DLD1 (cell line): ENCODE data around the gene EFCAB8.
"Not testable (repeated sequence)": the region's sequence is repeated elsewhere in the genome, so short reads cannot be mapped to it uniquely, and the experiment has no call there.

Experiments
- in situ Hi-C: cut with HindIII; loops from 2 replicates; pipeline ENCODE4 v1.10.0; 2017; ENCODE audit warnings: low sequenced_read_pairs

The EFCAB8 gene

DNA sequence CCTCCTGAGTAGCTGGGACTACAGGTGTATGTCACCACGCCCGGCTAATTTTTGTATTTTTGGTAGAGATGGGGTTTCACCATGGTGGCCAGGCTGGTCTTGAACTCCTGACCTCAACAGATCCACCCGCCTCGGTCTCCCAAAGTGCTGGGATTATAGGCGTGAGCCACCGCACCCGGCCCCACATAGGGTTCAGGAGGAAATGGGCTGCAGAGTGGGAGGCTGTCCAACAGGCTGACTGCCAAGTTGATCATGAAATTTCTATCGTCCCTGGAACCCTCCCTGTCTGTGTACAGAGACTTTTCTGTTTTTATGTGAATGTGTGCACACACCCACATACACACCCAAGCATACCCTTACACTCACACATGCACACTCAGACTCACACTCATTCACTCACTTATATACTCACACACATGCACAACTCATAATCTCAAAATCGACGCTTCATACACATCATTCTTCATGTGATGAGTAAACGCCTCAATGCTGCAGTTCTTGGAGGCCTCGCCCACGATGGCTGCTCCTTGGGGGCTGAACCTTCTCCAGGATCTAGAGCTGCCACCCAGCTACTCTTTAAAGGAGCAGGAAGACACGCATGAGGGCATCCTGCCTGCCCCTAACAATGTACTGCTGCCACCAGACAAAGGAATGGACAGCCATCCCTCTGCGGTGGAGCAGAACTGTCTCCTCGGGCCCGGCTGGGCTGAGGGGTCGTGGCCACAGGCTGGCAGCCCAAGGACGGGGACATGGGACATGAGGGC lies 109.9 kb downstream of the EFCAB8 start:
- in situ Hi-C loops, result no loop called here

DNA sequence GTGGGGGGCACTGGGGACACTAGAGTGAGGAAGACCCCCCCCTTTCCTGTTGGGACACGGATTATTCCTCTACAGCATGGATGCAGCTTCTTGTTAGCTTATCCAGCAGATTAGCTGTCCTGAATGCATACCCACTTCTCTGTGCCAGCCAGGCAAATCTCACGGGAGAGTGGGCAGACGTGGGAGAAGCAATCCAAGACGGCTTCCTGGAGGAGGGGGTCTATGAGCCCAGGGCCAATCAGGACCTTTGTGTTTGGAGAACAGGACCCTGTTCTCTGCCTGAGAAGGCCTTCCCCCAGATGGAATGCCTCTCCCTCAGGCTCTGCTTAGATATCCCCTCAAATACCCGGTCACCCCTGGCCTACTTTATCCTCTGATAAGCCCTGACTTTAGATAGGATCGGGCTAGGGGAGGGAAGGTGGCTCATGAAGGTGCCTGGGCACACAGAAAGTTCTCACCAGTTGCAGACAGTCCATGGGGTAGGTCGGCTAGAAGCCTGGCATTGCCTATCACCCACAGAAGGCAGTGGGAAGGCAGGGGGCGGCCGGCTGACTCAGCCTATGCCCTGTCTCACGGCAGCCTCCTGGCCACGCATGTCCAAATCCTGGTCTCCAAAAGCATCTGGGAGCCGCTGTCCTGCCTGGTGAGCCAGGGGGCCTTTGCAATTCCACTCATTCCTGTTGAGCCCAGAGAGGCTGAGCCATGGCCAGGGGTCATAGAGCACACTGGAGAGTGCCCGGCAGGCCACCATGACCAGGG lies 110.8 kb downstream of the EFCAB8 start:
- in situ Hi-C loops, result no loop called here

DNA sequence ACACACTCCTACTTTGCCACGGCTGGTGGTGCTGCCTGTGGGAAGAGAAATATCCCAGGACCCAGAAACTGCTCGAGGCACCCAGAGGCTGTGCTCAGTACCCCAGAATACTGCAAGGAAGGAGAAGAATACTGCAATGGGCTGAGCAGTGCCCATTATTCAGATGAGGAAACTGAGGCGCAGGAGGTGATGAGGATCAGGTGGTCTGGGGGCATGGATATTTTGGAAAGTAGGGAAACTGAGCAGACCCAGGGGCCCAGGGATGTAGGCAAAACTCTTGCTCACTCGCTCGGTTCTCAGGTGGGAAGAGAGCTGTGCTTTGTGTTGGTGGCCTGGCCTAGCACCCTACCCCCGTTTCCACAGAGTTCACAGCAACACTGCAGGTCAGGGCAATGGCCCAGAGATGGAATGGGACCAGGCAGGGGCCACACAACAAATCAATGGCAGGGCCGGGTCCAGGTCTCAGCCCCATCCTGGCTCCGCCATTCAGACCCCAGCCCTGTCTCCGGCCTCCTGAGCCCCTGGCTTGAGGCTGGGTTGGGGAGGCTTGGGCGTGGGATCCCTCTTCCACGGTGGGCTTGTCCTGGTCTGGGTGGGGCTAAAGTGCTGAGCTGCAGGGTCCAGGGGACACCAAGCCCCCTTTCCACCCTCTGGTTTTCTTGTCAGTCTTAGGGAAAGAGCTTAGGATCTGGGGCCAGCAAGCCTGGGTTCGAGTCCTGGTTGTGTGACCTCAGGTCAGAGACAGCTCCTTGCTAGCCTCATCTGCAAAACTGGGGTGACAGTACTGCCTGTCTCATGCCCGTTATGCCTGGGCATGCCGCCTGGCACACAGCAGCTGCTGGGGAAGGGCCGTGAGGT lies 111.6 kb downstream of the EFCAB8 start:
- in situ Hi-C loops, result no loop called here

DNA sequence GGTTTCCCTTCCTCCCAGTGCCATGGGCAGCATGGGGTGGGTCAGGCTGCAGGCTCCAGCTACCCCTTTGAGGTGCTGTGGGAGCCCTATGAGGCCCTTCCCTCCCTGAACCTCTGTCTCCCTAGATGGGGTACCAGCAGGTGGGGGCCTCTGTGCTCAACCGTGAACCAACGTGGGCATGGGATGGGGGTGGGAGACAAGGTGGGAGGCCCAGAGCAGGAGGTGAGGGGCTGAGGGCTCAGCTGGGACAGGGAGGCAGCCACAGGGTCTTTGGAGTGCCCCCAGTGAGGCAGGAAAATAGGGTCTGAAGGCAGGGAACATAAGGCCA lies 112.2 kb downstream of the EFCAB8 start:
- in situ Hi-C loops, result no loop called here

DNA sequence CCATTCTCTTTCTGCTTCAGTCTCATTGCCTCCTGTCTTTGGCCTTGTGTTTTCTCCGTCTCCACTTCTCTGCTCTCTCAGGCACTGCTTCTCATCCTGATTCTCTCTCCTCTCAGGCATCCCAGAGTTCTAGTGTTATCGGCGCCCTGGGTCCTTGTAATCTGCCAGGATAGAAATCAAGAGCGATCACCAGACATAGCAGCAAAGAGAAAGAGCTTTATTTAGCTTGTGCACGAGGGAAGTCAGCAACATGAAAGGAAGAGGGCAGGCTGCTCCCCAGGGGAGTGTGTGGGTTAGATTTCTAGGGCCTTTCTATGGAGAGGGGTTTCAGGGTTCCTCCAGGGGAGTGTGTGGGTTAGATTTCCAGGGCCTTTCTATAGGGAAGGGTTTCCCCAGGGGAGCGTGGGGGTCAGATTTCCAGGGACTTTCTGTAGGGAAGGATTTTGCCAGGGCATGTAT lies 113.0 kb downstream of the EFCAB8 start:
- in situ Hi-C loops, result no loop called here

DNA sequence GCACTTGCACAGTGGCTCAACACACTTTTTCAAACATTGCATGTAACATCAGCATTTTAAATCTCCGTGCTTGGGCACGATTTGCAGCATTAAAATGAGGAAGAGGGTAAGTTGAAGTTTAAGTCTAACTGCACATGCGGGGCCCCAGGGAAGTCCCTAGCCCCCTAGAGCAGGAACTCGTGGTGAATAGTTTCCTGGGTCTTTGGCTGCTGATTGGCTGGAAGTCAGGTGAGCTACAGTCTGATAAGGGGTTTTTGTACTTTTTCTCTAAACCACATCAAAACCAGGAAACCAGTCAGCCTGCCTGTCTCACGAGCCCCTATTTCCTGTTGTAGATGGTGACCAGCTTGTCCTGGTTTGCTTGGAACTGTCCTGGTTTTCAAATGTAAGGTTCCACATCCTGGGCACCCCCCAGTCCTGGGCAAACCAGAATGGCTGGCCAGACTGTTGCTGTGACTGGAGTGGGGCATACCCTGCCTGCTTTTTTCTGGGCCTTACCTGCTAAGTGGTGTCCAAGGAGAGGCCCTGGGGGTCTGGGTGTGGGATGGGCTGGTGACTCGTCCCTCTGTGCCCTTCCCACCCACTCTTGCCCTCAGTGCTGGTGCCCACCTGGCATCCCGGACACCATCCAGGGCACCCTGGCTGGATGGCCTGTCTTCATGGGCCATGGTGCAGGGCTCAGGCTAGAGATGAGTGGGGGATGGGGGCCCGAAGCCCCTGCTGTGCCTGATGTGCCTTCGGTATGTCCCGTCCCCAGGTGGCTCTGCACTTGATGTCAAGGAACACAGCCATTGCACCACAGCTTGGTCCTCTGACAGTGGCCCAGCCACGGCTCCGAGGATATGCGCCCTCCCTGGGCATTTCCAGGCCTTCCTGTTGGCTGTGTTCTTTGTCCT lies 113.7 kb downstream of the EFCAB8 start:
- in situ Hi-C loops, result no loop called here

DNA sequence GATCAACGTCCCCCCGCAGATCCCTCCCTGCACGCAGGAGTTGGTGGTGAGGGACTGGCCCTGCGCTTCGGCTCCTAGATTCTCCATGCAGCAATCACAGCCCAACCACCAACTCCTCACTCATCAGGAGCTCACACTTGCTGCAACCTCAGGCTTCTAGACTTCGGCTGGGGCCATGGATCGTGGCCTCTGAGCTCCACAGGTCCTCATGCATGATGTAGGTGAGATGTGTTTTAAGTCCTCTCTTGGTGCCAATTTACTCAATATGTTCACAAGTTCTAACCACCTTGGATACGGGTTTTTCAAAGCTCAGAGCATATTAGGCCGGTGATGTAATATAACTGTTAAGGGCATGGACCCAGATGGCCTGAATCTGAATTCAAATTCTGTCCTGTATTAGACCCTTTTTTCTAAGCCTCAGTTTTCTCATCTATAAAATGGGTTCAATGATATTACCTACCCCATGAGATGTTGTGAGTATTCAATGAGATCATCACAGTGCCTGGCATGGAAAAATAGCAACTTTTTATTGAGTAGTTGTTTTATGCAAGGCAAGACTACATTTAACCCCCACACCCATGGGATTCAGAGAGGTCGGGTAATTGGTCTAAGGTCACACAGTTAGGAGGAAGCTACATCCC lies 114.5 kb downstream of the EFCAB8 start:
- in situ Hi-C loops, result no loop called here

DNA sequence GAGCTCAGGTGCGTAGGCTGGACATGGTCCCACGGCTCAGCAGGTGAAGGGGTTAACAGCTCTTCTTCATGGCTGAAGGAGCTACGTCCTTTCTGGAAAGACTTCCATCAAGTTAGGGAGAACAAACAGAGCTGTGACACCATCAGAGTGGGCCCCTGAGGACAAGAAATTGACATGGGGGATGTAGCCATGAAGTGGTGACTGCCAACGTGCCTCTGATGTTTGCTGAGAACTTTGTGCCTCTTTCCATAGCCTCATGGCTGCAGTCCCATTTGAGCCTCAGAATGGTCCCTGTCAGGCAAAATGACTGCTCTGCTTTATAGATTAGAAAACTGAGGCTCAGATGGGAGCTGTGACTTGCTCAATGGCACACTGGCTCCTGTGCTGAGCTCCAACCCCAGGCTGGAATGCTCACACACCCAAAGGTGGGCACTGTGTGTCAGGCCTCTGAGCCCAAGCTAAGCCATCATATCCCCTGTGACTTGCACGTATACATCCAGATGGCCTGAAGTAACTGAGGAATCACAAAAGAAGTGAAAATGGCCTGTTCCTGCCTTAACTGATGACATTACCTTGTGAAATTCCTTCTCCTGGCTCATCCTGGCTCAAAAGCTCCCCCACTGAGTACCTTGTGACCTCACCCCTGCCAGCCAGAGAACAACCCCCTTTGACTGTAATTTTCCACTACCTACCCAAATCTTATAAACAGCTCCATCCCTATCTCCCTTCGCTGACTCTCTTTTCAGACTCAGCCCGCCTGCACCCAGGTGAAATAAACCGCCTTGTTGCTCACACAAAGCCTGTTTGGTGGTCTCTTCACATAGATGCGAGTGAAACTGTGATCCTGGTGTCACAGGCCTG lies 115.7 kb downstream of the EFCAB8 start:
- in situ Hi-C loops, result not testable (repeated sequence)

DNA sequence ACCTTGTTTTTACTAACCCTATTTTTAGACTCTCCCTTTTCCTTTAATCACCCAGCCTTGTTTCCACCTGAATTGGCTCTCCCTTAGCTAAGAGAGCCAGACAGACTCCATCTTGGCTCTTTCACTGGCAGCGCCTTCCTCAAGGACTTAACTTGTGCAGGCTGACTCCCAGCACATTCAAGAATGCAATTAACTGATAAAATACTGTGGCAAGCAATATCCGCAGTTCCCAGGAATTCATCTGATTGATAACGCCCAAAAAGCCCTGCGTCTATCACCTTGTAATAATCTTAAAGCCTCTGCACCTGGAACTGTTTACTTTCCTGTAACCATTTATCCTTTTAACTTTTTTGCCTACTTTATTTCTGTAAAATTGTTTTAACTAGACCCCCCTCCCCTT lies 116.4 kb downstream of the EFCAB8 start:
- in situ Hi-C loops, result not testable (repeated sequence)

DNA sequence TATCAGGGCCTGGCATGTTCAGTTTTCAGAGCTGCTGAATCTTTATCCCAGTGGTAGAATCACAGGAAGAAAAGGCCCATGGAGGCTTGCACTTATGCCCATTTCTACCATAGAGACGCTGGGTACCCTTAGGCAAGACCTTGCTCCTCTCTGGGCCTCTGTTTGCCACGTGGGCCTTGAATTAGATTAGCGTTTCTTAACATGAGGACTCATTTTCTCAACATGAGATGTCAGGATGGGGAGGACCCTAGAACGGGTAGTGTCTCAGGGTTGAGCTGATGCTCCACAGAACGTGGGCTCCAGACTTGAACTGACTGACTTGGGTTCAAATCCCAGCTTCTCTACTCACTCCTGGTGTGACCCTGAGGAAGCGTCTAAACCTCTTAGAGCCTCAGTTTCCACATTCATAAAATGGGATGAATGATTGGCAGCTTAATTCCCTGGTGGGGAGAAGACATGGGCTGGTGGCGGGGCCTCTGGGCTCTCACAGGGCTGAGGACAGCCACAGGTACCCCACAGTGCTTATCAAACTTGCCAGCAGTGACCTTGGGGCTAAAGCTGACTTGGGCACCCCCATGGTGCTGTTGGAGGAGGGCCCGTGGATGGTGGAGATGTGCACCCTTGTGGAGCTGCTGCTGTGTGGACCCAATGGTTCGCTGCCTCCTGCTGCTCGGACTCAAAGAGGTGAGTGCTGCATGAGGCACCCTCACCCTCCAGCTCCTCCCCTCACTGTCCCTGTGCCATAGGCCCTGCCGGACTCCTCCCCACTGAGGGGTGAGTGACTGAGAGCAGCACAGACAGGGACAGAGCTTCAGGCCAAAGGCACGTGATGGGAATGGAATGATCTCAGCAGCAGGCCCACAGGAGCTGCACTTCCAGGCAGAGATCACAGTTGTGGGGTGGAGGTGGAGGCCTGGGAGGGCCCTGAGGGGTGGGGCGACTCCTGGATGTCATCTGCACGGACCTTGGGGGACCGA lies 117.3 kb downstream of the EFCAB8 start:
- in situ Hi-C loops, result no loop called here

DNA sequence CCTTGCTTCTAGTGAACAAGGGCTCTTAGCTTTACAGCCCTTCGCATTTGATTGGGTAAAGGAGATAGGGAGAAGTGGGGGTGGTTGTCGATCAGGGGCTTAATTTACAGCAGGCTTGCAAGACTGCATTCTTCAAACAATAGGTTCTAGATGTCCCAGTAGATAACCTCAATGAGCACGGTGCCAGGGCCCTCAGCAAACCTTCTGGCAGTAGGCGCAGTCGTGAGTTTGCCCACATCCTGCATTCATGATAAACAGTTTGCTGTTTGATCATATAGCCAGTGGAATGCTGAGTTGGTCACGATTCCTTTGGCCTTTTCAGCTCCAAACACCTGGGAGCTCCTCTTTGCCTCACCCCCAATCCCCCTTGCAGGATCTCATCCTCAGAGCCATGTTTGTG lies 118.0 kb downstream of the EFCAB8 start:
- in situ Hi-C loops, result no loop called here

DNA sequence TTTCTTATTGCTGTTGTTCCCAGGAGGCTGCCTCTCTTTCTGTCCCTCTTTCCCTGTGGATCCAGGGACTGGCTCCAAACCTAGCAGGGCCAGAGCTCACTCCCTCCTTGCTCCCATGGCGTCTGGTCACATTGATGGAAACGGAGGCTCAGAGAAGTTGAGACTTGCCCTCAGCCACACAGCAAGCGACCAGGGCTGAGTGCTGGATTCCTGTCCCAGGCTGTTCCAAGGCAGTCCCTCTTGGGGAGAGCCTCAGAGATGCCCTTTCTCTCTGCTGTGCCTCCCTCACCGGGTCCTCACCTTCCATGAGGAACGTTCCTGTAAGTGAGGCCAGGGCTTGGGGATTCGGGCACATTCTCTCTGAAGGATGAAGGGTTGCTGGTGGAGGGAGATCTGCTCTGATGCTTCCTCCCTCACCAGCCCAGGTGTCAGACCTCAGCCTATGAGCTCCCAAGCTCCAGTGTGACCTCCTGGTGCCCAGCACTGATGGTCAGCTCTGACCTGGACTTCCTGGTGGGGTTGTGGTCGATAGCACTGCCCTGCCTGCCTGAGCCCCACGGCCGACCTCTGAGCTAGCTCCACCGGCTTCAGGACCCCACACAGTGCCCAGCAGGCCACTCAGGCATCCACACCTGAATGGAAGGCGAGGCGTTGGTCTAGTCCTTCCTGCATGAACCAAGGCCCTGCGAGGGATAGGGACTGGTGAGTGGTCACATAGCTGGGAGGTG lies 118.7 kb downstream of the EFCAB8 start:
- in situ Hi-C loops, result no loop called here

DNA sequence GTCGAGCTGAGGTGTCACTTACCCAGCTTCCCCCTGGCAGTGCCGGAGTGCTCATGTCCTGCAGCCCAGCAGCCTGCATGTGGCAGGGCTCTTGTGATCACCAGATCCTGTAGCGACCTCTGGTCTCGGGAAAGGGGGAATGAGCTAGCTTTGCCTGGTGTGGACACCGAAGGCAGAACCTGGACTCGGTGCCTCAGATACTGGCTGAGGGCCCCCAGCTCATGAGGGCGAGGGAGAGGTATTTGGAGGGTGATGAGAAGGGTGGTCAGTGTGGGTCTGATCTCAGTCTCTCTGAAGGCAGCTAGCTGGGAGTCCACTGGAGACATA lies 119.2 kb downstream of the EFCAB8 start:
- in situ Hi-C loops, result no loop called here

DNA sequence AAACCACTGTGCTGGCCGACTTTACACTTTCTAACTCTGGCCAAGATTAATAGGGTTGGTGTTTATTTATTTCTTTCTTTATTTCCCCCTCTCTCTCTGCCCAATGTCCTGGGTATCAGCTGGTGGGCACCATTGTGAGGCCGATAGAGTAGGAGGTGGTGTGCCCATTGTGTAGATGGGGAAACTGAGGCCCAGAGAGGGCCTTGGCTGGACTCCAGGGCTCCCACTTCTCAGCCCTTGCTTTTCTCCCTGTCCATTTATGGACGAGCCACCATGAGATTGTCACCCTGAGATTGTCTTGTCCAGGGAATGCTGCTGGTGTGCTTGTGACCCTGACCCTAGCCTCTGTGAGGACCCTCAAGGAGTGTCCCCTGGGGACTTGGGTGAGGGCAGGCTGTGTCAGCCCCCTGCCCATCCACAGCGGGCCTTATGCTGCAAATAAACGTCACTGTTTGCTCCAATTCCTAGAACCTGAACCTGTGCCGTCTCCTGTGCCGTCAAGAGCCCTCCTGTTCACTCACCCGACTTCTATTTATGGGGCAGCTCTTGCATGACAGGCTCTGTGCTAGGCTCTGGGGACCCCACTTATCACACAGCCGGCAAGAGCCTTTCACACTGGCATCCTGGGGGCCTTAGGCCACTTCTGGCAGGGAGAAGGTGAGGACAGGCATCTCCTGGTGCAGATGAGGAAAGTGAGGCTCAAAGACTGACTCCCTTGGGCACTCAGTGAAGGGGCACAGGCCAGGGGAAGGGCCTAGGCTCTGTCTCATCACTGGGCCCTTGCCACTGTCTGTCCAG lies 120.7 kb downstream of the EFCAB8 start:
- in situ Hi-C loops, result no loop called here

DNA sequence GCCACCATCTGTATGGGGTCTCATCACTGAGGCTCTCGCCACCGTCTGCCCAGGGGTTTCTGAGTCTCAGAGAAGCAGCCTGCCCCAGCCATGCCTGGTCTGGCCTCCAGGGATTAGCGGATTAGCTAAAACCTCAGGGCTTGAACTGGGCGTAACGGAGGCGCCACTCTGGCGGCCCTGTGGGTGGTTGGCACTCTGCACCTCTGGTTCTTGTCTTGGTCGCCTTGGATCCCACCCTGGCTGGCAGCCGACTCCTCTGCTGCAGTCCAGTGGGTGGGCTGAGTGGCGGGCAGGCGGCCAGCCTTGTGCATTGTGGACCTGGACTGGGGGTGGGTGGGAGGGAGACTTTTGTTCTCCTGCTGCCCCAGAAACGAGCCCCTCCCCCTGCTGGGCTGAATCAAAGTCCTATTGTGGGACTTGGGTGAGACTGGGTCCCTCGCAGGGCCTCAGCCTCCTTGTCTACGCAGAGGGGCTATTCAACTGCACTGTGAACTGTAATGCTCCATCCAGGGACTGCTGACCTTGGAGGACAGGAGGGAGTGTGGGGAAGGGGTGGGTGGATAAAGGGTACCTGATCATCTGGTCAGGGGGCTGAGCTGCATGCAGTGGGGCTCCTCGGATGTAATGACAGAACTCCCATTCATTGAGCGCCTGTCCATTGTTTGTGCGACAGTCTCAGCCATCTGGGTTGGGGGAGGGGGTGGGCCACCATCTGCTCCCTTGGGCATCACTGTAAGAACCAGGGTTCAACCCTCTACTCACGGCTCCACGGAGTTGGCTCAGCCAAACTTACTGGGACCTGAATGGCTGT lies 121.6 kb downstream of the EFCAB8 start:
- in situ Hi-C loops, result no loop called here

DNA sequence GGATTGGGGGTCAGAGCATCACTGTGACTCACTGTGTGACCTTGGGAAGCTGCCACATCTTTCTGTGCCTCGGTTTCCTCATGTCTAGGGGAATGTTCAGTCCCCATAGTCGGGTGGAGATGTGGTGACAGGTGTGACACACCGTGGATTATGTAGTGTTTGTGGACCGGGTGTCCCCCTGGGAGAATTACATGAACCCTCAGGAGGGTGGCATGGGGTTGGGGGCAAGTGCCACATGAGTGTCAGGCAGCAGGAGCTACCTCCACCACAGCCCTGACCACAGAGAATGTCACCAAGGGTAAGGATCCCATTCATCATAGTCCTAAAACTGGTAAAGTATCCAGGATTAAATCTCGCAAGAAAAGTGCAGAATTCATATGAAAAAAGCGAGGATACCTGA lies 122.3 kb downstream of the EFCAB8 start:
- in situ Hi-C loops, result no loop called here
